Measurements from ENCODE around the gene CNGA3. TPM values are rescaled to one million over a fixed set of nuclear protein-coding genes. Genes with fewer than 3 reads are reported as not detected.

Gene CNGA3
- total and polyA plus RNA-seq, 10 of the 15 experiments (the other 5 are each of a cell fraction or from before 2014, with no cell fraction given) = not detected

GRCh38 chr2:98442488-98442887 lies 96.2 kb downstream of the CNGA3 start:
- H4K20me1 ChIP-seq (ENCODE audit: control insufficient read depth, insufficient read depth) = no peaks in the 10 kb centered on the region
- FAIRE-seq (no peak), ATAC-seq (no peak), DNase-seq (ENCODE audit: low read depth, low spot score) (no peak)
- H3K4me3 ChIP-seq = no peak overlapping the region
- H2AFZ ChIP-seq (ENCODE audit: control insufficient read depth, low read depth, low read length) = no peak overlapping the region
- H3K9ac ChIP-seq (ENCODE audit: control insufficient read depth, insufficient read depth, low read length) = no peak overlapping the region
- ChIA-PET RAD21 (ENCODE audit: unreplicated experiment) (no interaction called here), POLR2A (interaction anchor here (2.0 kb wide), 1 partner anchor 10 kb away, joined by 8 read pairs; no protein-coding TSS in a partner anchor), SMC1A (ENCODE audit: uncharacterized antibody, unreplicated experiment) (interaction anchor here (1.0 kb wide), 3 partner anchors 12 to 22 kb away, joined by 3 read pairs; no protein-coding TSS in a partner anchor), CTCF (interaction anchor here (1.2 to 1.7 kb wide), 3 partner anchors 11 to 61 kb away, joined by 3 to 5 read pairs (median 5); no protein-coding TSS in a partner anchor)
- intact Hi-C loops (cut with micrococcal nuclease; ENCODE audit: unreplicated experiment) = no loop called here
- H3K4me2 ChIP-seq (ENCODE audit: control insufficient read depth, insufficient read depth) = no peak overlapping the region
- TF ChIP-seq TCF7 (IDR thresholded peaks at IDR 0.05; ENCODE audit: borderline replicate concordance) = no peak
- no peak for TF ChIP-seq ZNF217 (IDR thresholded peaks at IDR 0.05)
- TF ChIP-seq, protein P1, sequence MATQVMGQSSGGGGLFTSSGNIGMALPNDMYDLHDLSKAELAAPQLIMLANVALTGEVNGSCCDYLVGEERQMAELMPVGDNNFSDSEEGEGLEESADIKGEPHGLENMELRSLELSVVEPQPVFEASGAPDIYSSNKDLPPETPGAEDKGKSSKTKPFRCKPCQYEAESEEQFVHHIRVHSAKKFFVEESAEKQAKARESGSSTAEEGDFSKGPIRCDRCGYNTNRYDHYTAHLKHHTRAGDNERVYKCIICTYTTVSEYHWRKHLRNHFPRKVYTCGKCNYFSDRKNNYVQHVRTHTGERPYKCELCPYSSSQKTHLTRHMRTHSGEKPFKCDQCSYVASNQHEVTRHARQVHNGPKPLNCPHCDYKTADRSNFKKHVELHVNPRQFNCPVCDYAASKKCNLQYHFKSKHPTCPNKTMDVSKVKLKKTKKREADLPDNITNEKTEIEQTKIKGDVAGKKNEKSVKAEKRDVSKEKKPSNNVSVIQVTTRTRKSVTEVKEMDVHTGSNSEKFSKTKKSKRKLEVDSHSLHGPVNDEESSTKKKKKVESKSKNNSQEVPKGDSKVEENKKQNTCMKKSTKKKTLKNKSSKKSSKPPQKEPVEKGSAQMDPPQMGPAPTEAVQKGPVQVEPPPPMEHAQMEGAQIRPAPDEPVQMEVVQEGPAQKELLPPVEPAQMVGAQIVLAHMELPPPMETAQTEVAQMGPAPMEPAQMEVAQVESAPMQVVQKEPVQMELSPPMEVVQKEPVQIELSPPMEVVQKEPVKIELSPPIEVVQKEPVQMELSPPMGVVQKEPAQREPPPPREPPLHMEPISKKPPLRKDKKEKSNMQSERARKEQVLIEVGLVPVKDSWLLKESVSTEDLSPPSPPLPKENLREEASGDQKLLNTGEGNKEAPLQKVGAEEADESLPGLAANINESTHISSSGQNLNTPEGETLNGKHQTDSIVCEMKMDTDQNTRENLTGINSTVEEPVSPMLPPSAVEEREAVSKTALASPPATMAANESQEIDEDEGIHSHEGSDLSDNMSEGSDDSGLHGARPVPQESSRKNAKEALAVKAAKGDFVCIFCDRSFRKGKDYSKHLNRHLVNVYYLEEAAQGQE (IDR thresholded peaks at IDR 0.05; ENCODE audit: low read depth, low read length) = no peak
- TF ChIP-seq MEF2B (IDR thresholded peaks at IDR 0.05; ENCODE audit: partially characterized antibody, poor library complexity, severe bottlenecking) = no peak
- TF ChIP-seq ZNF592 (IDR thresholded peaks at IDR 0.05) = no peak
- no peak for TF ChIP-seq JUND (IDR thresholded peaks at IDR 0.05; ENCODE audit: low read depth, low read length)
- no peak for TF ChIP-seq POU2F2 (IDR thresholded peaks at IDR 0.05; ENCODE audit: borderline replicate concordance, low read depth, low read length)
- TF ChIP-seq MEF2A (IDR thresholded peaks at IDR 0.05; ENCODE audit: insufficient read depth, low read depth, low read length) = no peak
- no peak for TF ChIP-seq MLLT1 (IDR thresholded peaks at IDR 0.05)
- TF ChIP-seq ESRRA (IDR thresholded peaks at IDR 0.05; ENCODE audit: low read length) = no peak
- TF ChIP-seq FOS (IDR thresholded peaks at IDR 0.05; ENCODE audit: borderline replicate concordance, extremely low read depth, insufficient read length) = no peak
- no peak for TF ChIP-seq FOXK2 (IDR thresholded peaks at IDR 0.05)
- no TSS peak for BruUV-seq (replicated peaks)
- peaks cover 11% of the 10 kb centered on the region; the same call in 2 of the 3 replicates for H3K9me3 ChIP-seq (replicated peaks; ENCODE audit: control insufficient read depth, insufficient read depth, low read length)
- no peak overlapping the region for H3K27ac ChIP-seq (ENCODE audit: control insufficient read depth, insufficient read depth)
- H3K27me3 ChIP-seq (replicated peaks in 1 of 2; ENCODE audit: control insufficient read depth in 2 of 2, insufficient read depth in 2 of 2, low read length in 1 of 2) = no peaks in the 10 kb centered on the region
- WGBS (ENCODE audit: insufficient coverage, insufficient replicate concordance, low lambda C conversion rate, missing lambda C conversion rate) = 69% methylated on average over 4 of the region's 4 CpGs
- peaks cover 9% of the 10 kb centered on the region for H3K4me1 ChIP-seq (ENCODE audit: control insufficient read depth, insufficient read depth, low read length)
- in situ Hi-C loops (cut with MboI) = no loop called here
- peaks cover 0 to 3% of the 10 kb centered on the region in 2 experiments; a peak in 1 of 4 replicates for H3K36me3 ChIP-seq (ENCODE audit: control insufficient read depth in 2 of 2, insufficient read depth in 2 of 2, low read length in 1 of 2)
- peaks cover 32% of the 10 kb centered on the region for H3K79me2 ChIP-seq (ENCODE audit: control insufficient read depth, insufficient read depth, low read length)
